Activated T-cell treated with anti-CD3 and anti-CD28 coated beads, Interleukin-2, amount 50 U/mL, for 72 hours (primary cell): Measurements from ENCODE around the gene PHACTR1. TPM values are rescaled to one million over a fixed set of nuclear protein-coding genes. Genes with fewer than 3 reads are reported as not detected.

Experiments
- ATAC-seq, 2 donors: fragments of 150-1000 bp; cut with Tn5 transposase; replicated peaks in 1 of 2; 2 replicates each; pipeline ENCODE4 v1.10.0; 2021; ENCODE audit warnings: moderate library complexity in 2 of 2, mild to moderate bottlenecking in 1 of 2
- DNase-seq, 2 donors: peaks; one replicate each; pipeline ENCODE4 v3.0.0; 2021 to 2022; ENCODE audit warnings: mixed read lengths in 1 of 2
- H3K27ac Mint-ChIP-seq: one replicate; pipeline ENCODE4 v1.8.0; 2022; ENCODE audit warnings: mild to moderate bottlenecking, moderate library complexity, mixed read lengths
- H3K27me3 Mint-ChIP-seq: one replicate; pipeline ENCODE4 v1.8.0; 2022; ENCODE audit warnings: low read depth, mixed read lengths
- H3K36me3 Mint-ChIP-seq, 2 donors: one replicate each; pipeline ENCODE4 v1.8.0; 2022; ENCODE audit warnings: mixed read lengths in 2 of 2, mild to moderate bottlenecking in 1 of 2; ENCODE audit not compliant: insufficient read depth in 2 of 2
- H3K4me1 Mint-ChIP-seq: one replicate; pipeline ENCODE4 v1.8.0; 2022; ENCODE audit warnings: low read depth, mixed read lengths
- H3K4me3 Mint-ChIP-seq, 2 donors: one replicate each; pipeline ENCODE4 v1.8.0; 2022; ENCODE audit warnings: mild to moderate bottlenecking in 2 of 2, mixed read lengths in 2 of 2, moderate library complexity in 2 of 2
- H3K9me3 Mint-ChIP-seq, 2 donors: one replicate each; pipeline ENCODE4 v1.8.0; 2022; ENCODE audit warnings: mixed read lengths in 2 of 2
- total RNA-seq, 2 donors: library from RNA; stranded (reverse); gene quantifications; one replicate each; pipeline ENCODE4 v1.2.3, GENCODE V29; 2022

PHACTR1 gene
- total RNA-seq, 2 donors from 2014 or later = 0.05 to 0.16 TPM

DNA sequence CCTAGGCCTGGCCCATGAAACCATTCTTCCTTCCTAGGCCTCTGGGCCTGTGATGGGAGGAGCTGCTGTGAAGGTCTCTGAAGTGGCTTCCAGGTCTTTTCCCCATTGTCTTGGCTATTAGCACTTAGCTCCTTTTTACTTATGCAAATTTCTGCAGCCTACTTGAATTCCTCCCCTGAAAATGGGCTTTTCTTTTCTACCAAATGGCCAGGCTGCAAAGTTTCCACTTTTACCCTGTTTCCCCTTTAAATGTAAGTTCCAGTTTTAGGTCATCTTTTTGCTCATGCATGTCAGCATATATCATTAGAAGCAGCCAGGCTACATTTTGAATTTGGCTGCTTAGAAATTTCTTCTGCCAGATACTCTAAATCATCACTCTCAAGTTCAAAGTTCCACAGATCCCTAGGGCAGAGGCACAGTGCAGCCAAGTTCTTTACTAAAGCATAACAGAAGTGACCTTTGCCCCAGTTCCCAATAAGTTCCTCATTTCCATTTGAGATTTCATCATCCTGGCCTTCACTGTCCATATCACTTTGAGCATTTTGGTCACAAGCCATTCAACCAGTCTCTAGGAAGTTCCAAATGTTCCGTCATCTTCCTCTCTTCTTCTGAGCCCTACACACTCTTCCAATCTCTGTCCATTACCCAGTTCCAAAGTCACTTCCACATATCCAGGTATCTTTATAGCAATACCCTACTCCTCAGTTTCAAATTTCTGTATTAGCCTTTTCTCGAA is 539.9 kb downstream of the PHACTR1 start:
- H3K4me1 Mint-ChIP-seq = peaks cover 1% of the 10 kb centered on the region
- DNase-seq (no peak), ATAC-seq (no peak)
- H3K9me3 Mint-ChIP-seq = peaks cover 0 to 2% of the 10 kb centered on the region in 2 donors
- H3K27ac Mint-ChIP-seq = no peak overlapping the region
- no peak overlapping the region for H3K4me3 Mint-ChIP-seq
- H3K27me3 Mint-ChIP-seq = no peaks in the 10 kb centered on the region
- H3K36me3 Mint-ChIP-seq = peaks cover 0 to 4% of the 10 kb centered on the region in 2 donors

DNA sequence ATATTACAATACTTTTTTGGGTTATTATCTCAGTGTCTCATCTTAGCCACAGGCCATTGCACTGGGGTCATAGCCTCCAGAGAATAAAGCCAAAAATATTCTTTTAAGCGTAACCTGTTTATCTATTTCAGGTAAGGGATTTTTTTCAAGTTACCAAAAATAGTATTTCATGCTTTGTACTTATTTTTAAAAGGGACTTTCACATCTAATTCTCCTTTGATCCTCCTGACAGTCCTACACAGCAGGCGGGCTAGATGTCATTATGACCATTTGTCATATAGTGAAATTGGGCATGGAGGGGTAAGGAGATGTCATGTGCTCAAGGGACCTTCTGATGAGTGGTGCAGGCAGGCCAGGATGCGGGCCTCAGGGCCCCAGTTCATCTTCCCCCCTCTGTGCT is 542.8 kb downstream of the PHACTR1 start:
- no peak overlapping the region for H3K27ac Mint-ChIP-seq

DNA sequence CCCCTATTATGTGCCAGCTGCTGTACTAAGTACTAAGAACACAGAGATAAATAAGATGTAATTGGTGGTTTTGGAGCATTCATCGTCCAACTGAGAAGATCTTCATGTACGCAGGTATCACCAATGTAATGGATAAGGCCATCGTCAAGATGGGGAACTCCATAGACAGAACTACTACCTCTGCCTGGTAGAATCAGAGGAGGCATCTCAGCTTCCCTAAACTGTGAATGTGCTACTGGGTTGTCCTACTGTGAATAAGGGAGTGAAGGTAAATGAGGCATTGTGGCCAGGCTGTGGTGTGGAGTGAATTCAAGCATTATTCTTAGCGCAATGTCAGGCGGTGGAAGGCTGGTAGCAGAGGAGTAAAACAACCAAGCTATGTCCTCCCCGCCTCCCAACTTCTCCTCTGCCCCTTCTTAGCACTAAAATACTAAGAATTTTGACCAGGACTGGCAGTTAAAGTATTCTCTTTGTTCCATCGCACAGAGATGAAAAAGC is 543.6 kb downstream of the PHACTR1 start:
- H3K4me1 Mint-ChIP-seq = peaks cover 5% of the 10 kb centered on the region
- no peak for ATAC-seq
- H3K27ac Mint-ChIP-seq = no peak overlapping the region
- H3K27me3 Mint-ChIP-seq = no peaks in the 10 kb centered on the region
- peaks cover 0 to 4% of the 10 kb centered on the region in 2 donors for H3K36me3 Mint-ChIP-seq
- H3K4me3 Mint-ChIP-seq = no peak overlapping the region
- no peak for DNase-seq
- peaks cover 0 to 4% of the 10 kb centered on the region in 2 donors for H3K9me3 Mint-ChIP-seq

More for the DNA sequence above, 542.8 kb downstream of the PHACTR1 start:
- ATAC-seq (no peak), DNase-seq (no peak)
- H3K4me3 Mint-ChIP-seq = no peak overlapping the region
- peaks cover 5% of the 10 kb centered on the region for H3K4me1 Mint-ChIP-seq
- H3K27me3 Mint-ChIP-seq = no peaks in the 10 kb centered on the region
- H3K36me3 Mint-ChIP-seq = peaks cover 0 to 4% of the 10 kb centered on the region in 2 donors
- peaks cover 0 to 2% of the 10 kb centered on the region in 2 donors for H3K9me3 Mint-ChIP-seq

DNA sequence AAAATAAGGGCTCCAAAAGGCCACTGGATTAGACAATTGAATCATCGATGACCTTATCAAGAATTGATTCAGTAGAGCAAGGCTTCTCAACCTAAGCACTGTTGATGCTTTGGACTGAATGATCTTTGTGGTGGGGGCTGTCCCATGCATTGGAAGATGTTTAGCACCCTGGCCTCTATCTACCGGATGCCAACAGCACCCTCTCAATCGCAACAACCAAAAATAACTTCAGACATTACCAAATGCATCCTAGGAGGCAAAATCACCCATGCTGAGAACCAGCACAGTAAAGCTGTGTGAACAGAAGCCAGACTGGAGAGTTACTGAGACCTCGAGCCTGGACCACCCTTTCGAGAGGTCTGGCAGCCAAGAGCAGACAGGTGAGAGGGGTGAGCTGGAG is 544.3 kb downstream of the PHACTR1 start:
- Mint-ChIP-seq H3K27me3 (no peaks in the 10 kb centered on the region), H3K4me1 (peaks cover 5% of the 10 kb centered on the region), H3K9me3 (peaks cover 0 to 4% of the 10 kb centered on the region in 2 donors), H3K4me3 (no peak overlapping the region), H3K36me3 (peaks cover 0 to 4% of the 10 kb centered on the region in 2 donors), H3K27ac (no peak overlapping the region)
- no peak for DNase-seq
- no peak for ATAC-seq

DNA sequence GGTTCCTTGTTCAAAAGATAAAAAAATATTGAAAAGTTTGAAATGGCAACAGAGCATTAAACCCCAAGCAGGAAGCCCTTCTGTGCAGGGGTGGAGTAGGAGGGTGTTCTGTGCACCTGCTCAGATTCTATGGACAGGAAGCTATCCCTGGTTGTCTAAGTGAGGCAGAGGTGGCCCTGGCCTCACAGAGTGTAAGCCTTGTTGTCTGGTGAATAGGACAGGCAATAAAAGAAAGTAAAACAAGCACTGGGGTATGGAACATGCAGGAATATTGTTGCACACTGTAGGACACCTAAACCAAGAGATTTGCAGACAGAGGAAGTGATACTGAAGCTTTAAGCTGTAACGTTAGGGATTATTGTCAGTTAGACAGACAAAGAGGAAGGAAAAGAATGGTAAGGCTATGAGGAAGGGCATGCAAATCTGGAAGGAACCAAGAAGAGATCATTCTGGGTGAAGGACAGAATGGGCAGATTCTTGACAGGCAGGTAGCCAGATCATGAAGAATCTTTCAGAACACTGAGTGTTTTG is 545.0 kb downstream of the PHACTR1 start:
- Mint-ChIP-seq H3K4me3 (no peak overlapping the region), H3K27me3 (peaks cover 4% of the 10 kb centered on the region), H3K36me3 (peaks cover 0 to 2% of the 10 kb centered on the region in 2 donors), H3K9me3 (peaks cover 2 to 4% of the 10 kb centered on the region in 2 donors), H3K4me1 (peaks cover 5% of the 10 kb centered on the region), H3K27ac (no peak overlapping the region)
- ATAC-seq (no peak), DNase-seq (no peak)

DNA sequence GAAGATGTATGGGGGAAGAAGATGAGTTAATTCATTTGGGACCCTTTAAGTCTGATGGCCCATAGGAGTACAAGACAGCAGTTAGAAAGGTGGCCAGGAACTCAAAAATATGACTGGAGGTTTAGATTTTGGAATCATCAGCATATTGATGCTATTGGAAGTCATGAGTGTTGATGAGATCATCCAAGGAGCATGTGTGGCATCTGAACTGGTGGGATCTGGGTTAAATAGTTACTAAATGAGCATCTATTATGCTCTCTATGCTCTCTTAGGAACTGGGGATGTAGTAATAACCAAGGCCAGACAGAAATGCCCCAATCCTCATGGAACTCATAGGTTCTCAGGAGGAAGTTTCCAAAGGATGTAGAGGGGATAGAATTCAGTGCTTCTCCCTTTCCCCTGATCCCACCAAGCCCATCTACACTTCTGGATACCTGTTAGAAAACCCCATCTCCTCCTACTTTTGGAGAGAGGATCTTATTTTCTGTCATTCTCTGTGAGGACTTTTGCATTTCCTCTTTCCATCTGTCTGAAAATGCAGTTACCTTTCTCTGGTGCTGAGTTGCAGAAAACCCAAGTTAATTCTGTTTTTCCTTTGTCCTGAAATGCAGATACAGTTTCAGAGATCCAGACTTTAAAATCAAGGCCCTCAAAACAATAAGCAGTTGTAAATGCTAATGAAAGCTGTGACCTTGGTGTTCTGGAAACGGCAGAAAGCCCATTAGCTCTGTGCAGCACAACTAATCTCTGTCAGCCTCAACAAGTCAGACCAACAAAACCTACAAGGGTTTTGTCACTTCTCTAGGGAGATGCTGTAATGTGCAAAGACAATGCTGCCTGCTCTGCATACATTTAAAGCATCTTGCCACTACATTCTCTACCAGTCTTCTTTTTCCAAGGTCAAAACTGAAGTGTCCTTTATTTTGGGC is 546.0 kb downstream of the PHACTR1 start:
- ATAC-seq (no peak), DNase-seq (no peak)
- H3K9me3 Mint-ChIP-seq = peaks cover 4 to 6% of the 10 kb centered on the region in 2 donors
- no peak overlapping the region for H3K27ac Mint-ChIP-seq
- no peak overlapping the region for H3K4me3 Mint-ChIP-seq
- peaks cover 0 to 3% of the 10 kb centered on the region in 2 donors for H3K36me3 Mint-ChIP-seq
- H3K27me3 Mint-ChIP-seq = peaks cover 10% of the 10 kb centered on the region
- H3K4me1 Mint-ChIP-seq = peaks cover 12% of the 10 kb centered on the region

DNA sequence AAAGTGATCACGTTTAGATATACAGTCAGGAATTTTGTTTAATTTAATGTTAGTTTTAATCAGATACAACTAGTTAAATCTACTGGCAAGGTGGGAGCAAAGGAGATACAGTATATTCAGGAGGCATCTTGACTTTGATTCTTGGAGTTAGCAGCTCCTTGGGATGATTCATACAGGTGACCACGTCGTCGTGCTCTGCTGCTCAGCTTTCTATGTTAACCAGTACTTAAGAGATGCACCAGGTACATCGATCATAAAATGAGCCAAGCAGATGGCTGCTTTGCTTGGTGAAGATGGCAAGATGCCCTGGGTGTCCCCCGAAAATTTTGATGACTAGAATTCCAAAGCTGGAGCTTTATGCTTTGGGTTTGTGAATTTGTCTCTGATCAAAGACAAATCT is 547.1 kb downstream of the PHACTR1 start:
- DNase-seq (no peak), ATAC-seq (no peak)
- H3K9me3 Mint-ChIP-seq = peaks cover 4 to 6% of the 10 kb centered on the region in 2 donors
- no peak overlapping the region for H3K27ac Mint-ChIP-seq
- no peak overlapping the region for H3K4me3 Mint-ChIP-seq
- H3K36me3 Mint-ChIP-seq = peaks cover 0 to 2% of the 10 kb centered on the region in 2 donors
- H3K4me1 Mint-ChIP-seq = peaks cover 12% of the 10 kb centered on the region
- H3K27me3 Mint-ChIP-seq = peaks cover 10% of the 10 kb centered on the region

DNA sequence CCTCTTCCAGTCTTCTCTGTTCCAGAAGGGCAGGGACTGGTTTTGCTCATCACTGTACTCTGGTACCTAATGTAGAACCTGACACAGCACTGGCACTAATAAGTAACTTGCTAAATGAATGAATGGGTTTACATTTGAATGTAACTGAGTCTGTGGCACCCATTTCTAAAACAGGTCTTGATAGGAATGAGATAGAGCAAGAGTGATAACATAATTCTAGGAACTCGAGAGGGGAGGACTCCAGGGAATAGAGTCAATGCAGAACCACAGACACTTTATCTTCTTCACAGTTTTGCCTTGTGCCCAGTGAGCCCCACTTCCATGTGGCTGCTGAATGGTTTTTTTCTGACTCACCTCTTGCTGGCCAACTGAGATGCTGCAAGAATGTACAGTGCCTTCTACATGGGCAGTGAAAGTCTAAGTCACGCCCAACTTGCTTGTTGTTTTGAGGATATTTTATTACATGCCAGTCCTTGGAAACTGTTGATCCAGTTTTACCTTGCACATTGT is 550.6 kb downstream of the PHACTR1 start:
- H3K4me1 Mint-ChIP-seq = peaks cover 11% of the 10 kb centered on the region
- DNase-seq (no peak), ATAC-seq (peak; percentile 64 to 81)
- H3K27ac Mint-ChIP-seq = no peak overlapping the region
- H3K4me3 Mint-ChIP-seq = no peak overlapping the region
- peaks cover 20% of the 10 kb centered on the region for H3K27me3 Mint-ChIP-seq
- peaks cover 0 to 2% of the 10 kb centered on the region in 2 donors for H3K36me3 Mint-ChIP-seq
- H3K9me3 Mint-ChIP-seq = peaks cover 4 to 6% of the 10 kb centered on the region in 2 donors

DNA sequence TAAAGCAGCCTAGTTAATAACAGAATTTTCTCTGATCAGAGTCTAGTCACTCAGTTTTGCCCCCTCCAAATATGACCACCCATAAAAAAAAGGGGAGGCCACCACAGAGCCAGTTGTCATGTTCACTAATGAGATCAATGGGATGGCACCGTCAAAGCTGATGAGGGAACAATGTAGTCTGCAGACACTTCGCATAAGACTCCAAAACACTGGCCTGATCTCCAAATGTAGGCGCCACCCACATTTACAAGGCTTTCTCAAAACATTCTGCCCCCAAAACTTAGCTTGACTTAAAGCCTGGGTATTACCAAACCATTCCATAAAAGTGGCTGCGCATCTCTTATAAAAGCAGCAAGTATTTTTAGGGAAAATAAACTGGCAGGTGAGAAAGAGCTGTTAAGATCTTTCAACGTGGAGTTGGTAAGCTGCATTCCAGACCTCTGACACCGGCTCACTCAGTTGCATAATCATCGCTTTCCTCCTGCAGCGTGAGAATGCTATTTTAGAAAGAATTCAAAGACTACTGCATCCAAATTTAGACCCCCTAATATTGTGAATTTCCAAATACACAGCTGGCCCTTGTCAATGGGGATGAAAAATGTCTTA is 552.4 kb downstream of the PHACTR1 start:
- ATAC-seq (no peak), DNase-seq (no peak)
- Mint-ChIP-seq H3K9me3 (peaks cover 4 to 6% of the 10 kb centered on the region in 2 donors), H3K4me3 (no peak overlapping the region), H3K27ac (no peak overlapping the region), H3K27me3 (peaks cover 22% of the 10 kb centered on the region), H3K36me3 (peaks cover 0 to 2% of the 10 kb centered on the region in 2 donors), H3K4me1 (peaks cover 28% of the 10 kb centered on the region)

DNA sequence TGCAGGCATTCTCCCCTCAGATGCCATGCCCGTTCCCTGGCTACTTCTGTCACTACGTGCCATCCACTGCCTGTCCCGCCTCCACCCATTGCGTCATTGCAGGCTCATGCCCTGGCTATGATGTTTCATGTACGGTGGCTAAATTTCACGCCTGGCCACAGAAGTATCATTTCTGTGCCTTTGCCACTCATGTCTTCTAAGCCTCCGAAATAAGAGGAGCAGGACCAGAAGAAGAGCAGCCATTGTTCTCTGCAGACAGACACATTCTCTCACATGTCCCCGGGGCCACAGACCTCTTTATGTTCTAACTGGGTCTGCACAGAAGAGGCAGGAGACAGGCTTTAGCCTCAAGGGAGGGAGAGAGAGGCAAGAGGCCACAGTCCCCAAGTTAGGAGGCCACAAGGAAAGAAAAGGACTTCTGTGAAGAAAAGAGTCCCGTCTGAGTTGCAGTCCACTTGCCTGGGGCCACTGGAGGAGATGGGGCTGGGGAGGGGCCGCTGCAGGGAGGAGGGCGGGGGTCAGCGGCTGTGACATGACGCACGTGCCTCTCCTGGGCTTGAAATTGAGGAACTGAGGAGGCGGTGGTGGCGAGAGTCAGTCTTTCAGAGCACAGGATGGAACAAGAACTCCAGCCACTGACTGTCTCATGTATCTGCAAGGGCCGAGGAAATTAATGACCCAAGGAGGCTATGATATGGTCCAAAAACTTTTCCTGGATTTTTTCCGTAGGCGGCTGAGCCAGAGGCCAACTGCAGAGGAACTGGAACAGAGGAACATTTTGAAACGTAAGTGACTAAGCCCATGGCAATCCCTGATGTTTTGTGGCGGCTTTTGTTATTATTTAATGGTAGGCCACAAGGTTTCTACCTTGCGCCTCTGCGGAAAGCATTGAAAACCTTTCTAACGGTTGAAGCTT is 555.8 kb downstream of the PHACTR1 start:
- H3K4me1 Mint-ChIP-seq = peaks cover 31% of the 10 kb centered on the region
- ATAC-seq = no peak
- H3K27me3 Mint-ChIP-seq = peaks cover 12% of the 10 kb centered on the region
- H3K27ac Mint-ChIP-seq = no peak overlapping the region
- no peak for DNase-seq
- no peaks in the 10 kb centered on the region for H3K9me3 Mint-ChIP-seq
- H3K36me3 Mint-ChIP-seq = no peaks in the 10 kb centered on the region
- no peak overlapping the region for H3K4me3 Mint-ChIP-seq

DNA sequence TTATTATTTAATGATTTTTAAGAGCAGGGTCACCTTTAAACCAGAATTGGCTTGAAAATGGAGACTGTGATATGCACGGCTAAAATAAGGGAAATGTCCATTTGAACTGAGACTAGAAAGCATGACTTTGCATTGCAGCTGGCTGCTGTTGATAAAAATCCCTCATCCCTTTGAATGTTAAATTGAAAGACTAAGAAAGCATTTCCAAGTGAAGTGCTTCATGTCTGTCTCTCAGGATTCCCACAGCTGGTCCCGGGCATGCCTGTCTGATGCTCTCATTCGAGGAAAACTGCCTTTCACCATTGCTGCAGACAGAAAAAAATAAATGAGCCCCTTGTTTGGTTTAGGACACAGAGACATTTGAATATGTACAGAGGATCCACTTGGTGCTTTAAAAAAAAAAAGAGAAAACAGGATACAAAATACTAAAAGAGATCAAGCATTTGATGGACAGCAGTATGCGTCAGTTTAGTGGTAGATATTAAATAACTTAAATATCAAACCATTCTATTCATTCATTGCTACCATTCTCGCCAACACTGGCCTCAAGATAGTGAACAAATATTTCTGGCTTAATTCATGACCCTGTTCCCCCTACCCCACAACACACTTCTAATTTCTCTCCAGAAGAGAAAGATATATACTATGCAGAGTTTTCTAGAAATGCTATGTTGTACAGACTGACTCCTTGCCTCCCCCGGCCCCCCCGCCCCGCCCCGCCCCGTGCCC is 556.8 kb downstream of the PHACTR1 start:
- Mint-ChIP-seq H3K36me3 (no peaks in the 10 kb centered on the region), H3K27ac (peak overlapping the region; percentile 22), H3K27me3 (peaks cover 12% of the 10 kb centered on the region), H3K4me3 (peak overlapping the region; percentile 67 to 78), H3K4me1 (peaks cover 39% of the 10 kb centered on the region), H3K9me3 (no peaks in the 10 kb centered on the region)
- DNase-seq (no peak), ATAC-seq (no peak)
